GM19043 (cell line): ENCODE measurements around the gene DDN.

ENCODE experiments used
- ATAC-seq: cut with Tn5 transposase; IDR thresholded peaks from one replicate; pipeline ENCODE4 v1.9.1; 2021; ENCODE audit warnings: low read depth; ENCODE audit not compliant: unreplicated experiment

Gene DDN

DNA sequence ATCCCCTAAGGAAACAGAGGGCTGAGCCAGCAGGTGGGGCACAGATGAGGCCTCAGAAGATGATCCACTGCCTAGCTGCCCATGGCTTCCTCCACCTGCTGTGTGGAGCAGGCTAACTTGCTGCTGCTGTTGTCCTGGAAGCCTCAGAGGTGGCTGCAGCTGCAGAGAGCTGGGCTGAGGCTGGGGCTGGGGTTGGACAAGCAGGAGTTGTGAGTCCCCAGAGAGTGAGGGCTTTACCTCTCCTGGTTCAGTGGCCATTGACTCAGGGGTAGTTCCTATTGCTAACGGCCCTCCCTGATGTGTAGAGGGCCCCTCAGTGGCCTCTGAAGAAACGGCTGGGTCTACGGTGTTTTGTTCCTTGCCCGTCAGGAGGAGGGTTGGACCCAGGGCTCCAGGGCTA is 33.1 kb upstream of the DDN start:
- ATAC-seq, result no peak

DNA sequence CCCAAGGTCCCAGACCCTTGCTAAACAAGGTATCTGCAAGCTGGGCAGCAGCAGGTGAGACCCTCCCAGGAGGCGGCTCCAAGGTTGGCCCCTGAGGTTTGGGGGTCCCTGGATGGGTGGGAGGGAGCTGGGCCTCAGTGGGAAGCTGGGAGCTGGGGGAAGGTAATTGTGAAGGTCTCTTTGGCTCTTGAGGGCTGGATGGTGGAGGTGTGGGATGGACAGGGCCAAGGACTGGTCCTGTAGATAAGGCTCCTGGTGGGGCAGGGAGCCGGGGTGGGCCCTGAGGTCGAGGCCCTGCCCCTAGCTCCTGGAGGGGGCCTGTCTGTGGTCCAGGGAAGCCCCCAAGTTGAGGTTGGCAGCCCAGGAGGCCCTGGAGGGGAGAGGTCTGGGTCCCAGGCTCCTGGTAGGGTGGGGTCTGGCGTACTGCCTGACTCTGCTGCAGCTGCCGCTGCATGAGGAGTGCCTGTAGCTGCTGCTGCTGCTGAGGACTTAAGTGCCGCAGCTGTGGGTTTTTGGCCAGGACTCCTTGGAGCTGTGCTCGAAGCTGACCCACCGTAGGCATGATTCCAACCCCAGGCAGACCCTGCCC is 32.5 kb upstream of the DDN start:
- ATAC-seq, result no peak

GRCh38 chr12:49030714-49031572 is 31.8 kb upstream of the DDN start:
- no peak for ATAC-seq

GRCh38 chr12:49030119-49030518 is 30.9 kb upstream of the DDN start:
- ATAC-seq, result no peak

DNA sequence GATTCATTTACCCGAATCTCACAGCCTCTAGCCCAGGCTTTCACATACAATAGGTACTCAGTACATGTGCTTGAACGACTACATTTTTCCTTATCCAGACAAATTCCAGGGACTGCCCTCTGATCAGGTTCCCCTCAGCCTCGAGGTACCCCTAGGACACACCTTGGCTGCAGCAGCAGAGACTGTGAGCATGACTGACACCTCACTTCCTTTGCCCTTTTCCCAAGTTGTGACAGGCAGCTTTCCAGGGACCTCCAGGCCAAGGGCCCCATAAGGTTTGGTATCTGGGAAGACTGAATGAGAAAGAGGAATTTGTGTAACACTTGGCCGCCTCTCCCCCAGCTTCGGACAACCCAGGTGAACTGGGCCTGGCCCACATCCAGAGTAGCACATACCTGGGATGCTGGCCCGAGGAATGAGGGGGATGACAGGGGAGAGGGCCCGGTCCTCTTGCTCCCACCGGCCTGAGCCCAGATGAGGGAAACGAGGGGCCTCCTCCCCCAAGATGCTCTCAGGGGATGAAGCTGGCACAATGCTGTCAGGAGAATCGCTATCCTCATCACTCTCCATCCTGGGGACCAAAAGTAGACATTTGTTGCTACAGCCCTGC is 29.6 kb upstream of the DDN start:
- no peak for ATAC-seq

GRCh38 chr12:49027846-49028555 is 28.8 kb upstream of the DDN start:
- no peak for ATAC-seq

GRCh38 chr12:49026678-49027480 is 27.7 kb upstream of the DDN start:
- ATAC-seq, result no peak

GRCh38 chr12:49026101-49026500 is 26.9 kb upstream of the DDN start:
- no peak for ATAC-seq

GRCh38 chr12:49025463-49025862 is 26.3 kb upstream of the DDN start:
- ATAC-seq, result no peak

DNA sequence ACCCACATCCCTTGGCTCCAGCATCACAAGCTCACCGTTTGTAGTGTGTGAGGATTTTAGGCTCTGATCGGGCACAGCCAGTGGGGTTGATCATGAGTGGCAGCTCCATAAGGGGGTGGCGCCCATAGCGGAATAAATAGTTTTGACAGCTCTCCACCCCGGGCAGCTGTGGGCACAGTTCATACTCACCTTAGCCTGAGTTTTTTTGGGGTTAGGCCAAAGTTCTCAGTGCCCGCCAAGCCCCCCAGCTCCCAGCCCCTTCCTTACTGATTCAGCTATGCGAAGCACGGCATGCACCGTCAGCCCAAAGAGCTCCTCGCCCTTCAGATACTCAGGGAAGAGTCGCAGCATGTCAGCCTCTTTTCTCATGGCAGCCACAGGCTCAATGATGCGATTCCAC is 25.4 kb upstream of the DDN start:
- ATAC-seq, result no peak

DNA sequence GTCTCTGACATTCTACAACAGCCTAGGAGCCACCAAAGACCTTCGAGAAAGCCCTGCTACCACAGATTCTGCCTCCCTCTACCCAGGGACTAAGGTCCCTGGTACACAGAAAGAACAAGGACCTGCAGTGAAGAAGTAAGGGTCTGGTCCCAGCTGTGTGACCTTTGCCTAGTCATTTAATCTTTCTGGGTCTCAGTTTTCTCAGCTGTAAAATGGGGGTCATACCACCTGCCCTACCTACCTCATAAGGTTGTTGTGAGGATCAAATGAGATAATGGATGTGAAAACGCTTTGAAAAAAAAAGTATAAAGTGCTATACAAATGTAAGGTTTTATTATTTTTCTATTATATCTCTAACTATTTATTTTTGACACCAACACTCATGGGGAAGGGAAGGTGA is 24.6 kb upstream of the DDN start:
- no peak for ATAC-seq

- ATAC-seq, result no peak
These were observed 23.5 kb upstream of the DDN start for GRCh38 chr12:49022558-49023178.

GRCh38 chr12:49021292-49021915 is 22.2 kb upstream of the DDN start:
- no peak for ATAC-seq

- ATAC-seq, result no peak
These were observed 21.3 kb upstream of the DDN start for GRCh38 chr12:49020441-49020840.

DNA sequence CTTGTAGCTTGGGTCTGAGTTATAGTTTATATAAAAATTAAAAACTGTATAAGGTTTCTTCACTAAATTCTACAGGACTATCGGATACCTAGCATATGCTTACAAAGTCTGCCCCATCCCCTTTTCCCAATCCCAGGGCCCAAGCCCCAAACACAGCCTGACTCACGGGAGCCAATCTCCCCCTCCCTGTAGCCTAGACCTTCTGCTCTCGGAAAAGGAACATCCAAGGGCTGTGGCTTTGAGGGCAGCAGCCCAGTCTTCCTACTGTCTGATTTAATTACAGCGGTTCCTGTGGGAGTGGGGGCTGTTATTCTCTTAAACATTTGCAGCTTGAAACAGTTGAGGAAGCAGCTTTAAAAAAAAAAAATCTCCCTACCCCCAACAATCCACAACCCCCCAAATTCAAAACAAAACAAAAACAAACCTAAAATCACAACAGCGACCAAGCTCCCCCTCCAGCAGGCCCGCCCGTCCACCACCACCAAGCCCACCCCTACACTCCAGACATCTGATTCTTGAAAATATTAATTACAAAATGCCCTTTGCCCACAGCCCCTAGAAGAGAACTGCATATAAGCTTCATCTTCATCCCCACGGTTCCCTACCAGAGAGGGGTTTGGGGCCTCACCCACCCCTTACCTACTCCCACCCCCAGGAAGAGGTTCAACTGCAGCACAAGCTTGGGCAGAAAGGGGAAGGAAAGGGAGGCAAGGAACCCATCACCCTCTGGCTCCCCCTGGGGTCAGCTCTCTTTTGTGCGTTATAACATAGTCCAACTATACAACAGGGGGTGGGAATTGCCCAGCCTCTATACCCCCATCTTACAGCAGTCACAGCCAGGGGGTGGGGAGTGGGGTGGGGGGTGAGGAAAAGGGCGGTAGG is 20.5 kb upstream of the DDN start:
- no peak for ATAC-seq

DNA sequence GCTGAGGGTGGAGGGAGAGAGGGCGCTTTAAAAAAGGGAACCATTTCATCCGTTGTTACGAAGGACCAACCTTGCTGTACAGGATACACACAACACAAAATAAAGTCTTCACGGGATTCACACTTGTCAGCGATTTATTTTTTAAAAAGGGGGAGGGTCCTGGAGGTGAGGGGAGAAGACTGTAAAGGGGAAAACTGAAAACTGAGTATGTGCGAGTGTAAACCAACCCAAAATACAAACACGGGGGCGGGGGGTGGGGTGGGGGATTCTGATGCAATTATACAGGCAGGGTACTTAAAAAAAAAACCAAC is 19.9 kb upstream of the DDN start:
- ATAC-seq, result peak; percentile 13

GRCh38 chr12:49018261-49019119 is 19.3 kb upstream of the DDN start, which contains the start of gene PRKAG1:
Gene PRKAG1, minus strand, starts transcription at chr12:49018776. Its CDS starts 36 bp downstream, at chr12:49018740.
- peak; percentile 88 for ATAC-seq

DNA sequence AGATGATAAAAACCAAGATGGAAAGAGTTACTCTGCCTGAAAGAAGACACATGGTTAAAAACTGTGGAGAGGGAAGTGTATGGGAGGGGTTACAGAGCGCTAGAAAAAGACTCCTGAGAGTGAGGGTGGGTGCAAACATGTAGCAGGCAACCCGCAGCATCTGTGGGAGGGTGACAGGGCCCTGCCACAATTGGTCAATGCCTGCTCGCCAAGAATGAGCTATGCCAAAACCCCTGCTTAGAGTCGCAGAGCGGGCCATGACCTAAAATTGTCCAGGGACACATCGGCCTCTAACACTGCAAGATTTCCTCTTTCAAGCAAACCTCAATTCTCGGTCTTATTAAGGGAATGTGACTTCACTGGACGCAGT is 18.7 kb upstream of the DDN start:
- ATAC-seq, result peak; percentile 13
